ENCODE measurements around the gene FGFR3. TPM values are rescaled to one million over a fixed set of nuclear protein-coding genes. Genes with fewer than 3 reads are reported as not detected.

FGFR3 gene
- total and polyA plus RNA-seq, 9 of the 15 experiments (the other 6 are each of a cell fraction or from before 2014, with no cell fraction given), result 1.2 to 60.4 (median 12.7) TPM

DNA sequence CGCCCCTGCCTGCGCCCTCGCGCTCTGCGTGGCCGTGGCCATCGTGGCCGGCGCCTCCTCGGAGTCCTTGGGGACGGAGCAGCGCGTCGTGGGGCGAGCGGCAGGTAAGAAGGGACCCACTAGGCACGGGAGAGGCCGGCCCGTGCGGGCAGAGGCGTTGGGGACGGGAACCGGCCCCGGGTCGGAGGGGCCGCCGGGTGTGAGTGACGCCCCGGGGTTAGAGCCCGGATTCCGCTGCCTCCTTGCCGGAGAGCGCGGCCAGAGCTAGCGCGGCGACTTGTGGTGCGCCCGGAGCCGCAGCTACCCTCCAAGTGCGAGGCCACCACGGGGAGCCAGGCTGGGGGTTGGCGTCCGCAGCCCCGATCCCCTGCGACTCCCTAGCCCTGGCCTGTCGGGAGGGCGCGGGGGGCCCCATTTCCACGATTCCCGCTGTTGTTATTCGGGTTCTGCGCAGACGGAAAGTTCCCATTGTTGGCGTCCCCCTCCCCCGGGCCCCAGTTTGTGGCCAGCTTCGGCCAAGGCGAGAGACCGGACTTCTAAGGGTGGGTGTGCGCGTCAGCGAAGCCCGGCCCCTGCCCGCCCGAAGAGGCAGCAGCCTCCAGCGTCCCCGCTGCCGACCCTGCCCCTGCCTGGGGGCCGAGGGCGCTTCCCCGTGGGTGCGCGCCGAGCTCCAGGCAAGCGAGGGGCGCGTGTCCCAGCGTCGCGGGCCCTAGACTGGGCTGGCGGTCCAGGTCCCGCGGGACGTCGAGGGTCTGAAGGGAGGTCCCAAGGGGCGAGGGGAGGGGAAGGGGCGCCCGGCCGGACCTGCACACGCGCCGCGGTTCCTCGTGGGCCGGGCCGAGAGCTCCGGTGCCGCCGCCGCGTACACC lies 1.1 kb downstream of the FGFR3 start (continued):
- TF ChIP-seq CREM (IDR thresholded peaks at IDR 0.05; ENCODE audit: low read depth) (0 out of 2 replicates have a peak, but pooled peaks have one; percentile 1), PHF8 (IDR thresholded peaks at IDR 0.05; ENCODE audit: borderline replicate concordance, low read length) (no peak; the same call in 1 of the 2 replicates), CCNT2 (IDR thresholded peaks at IDR 0.05; ENCODE audit: borderline replicate concordance, extremely low read depth, insufficient read length, low read depth, low read length) (no peak), PHF20 (IDR thresholded peaks at IDR 0.05; ENCODE audit: partially characterized antibody) (no peak), NUFIP1 (IDR thresholded peaks at IDR 0.05; ENCODE audit: partially characterized antibody) (no peak), PRPF4 (IDR thresholded peaks at IDR 0.05; ENCODE audit: insufficient read depth, low read depth, low read length, poor library complexity, severe bottlenecking) (no peak), GATAD2A (IDR thresholded peaks at IDR 0.05) (no peak), MTA1 (IDR thresholded peaks at IDR 0.05; ENCODE audit: borderline replicate concordance) (no peak), FOS (IDR thresholded peaks at IDR 0.05; ENCODE audit: extremely low read depth, insufficient read length) (no peak), HOXB6 (CRISPR knock-in tag; IDR thresholded peaks at IDR 0.05; ENCODE audit: borderline replicate concordance) (no peak), ZNF311 (CRISPR knock-in tag; IDR thresholded peaks at IDR 0.05) (no peak), HLTF (IDR thresholded peaks at IDR 0.05) (no peak), ZFP30 (CRISPR knock-in tag; IDR thresholded peaks at IDR 0.05; ENCODE audit: borderline replicate concordance) (no peak), TAF1 (IDR thresholded peaks at IDR 0.05; ENCODE audit: control insufficient read depth, extremely low read depth, insufficient read depth, low read length, severe bottlenecking) (no peak), TEAD4 (IDR thresholded peaks at IDR 0.05; ENCODE audit: low read length) (no peak), TEAD4 (CRISPR knock-in tag; IDR thresholded peaks at IDR 0.05; ENCODE audit: borderline replicate concordance) (no peak), KHSRP (IDR thresholded peaks at IDR 0.05) (no peak), XRCC4 (IDR thresholded peaks at IDR 0.05; ENCODE audit: extremely low read depth, insufficient read depth, insufficient read length) (no peak), GTF2A2 (tag; IDR thresholded peaks at IDR 0.05) (no peak), GTF2F1 (IDR thresholded peaks at IDR 0.05; ENCODE audit: low read depth, low read length) (no peak)
- TF ChIP-seq, protein P1, sequence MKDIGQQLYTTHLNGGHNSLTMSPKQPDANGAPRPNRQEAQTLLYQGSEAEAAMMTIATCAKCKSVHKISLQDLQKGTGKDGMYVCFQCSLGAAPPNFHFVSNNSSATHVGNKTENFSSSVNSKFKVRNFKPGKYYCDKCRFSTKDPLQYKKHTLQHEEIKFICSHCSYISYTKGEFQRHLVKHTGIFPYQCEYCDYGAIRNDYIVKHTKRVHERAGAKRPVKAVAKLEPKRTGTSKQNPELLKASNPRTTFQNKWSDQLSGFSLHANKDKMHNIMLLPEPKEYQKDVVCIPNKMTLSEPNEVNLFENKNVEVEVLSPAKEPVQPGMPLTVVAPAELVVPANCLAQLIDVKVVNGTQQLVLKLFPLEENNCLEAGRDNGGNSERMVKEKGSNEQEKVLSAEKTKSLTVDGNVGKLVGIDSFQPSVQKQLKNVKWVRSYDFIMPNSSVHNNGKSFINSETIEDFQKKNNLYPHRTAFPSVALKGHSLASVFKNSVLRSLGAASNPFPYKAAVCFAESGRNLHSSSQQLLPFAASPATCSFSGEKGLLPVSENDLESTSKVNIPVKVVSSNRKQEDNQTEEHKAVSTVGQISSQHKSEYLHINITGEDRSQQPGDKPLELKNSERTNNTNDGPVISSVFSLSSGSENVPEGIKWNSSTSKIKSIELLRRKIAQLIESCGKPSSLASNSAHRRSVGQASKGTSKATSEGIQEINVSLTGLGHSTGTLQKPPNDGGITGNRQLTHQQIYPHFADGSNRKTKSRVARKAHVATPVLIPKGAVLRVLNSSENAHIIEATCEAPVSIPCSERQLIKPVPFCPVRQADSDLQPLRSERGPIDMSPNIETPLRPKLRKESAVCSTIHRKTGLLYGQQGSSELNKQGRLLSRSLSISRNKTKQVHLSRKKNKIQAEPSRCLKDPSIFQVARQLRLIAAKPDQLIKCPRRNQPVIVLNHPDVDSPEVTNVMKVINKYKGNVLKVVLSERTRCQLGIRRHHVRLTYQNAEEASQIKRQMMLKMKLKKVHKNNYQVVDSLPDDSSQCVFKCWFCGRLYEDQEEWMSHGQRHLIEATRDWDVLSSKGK (CRISPR knock-in tag; IDR thresholded peaks at IDR 0.05), result no peak
- TF ChIP-seq, protein P2, sequence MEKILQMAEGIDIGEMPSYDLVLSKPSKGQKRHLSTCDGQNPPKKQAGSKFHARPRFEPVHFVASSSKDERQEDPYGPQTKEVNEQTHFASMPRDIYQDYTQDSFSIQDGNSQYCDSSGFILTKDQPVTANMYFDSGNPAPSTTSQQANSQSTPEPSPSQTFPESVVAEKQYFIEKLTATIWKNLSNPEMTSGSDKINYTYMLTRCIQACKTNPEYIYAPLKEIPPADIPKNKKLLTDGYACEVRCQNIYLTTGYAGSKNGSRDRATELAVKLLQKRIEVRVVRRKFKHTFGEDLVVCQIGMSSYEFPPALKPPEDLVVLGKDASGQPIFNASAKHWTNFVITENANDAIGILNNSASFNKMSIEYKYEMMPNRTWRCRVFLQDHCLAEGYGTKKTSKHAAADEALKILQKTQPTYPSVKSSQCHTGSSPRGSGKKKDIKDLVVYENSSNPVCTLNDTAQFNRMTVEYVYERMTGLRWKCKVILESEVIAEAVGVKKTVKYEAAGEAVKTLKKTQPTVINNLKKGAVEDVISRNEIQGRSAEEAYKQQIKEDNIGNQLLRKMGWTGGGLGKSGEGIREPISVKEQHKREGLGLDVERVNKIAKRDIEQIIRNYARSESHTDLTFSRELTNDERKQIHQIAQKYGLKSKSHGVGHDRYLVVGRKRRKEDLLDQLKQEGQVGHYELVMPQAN (IDR thresholded peaks at IDR 0.05; ENCODE audit: borderline replicate concordance), result no peak
- TF ChIP-seq, protein P3, sequence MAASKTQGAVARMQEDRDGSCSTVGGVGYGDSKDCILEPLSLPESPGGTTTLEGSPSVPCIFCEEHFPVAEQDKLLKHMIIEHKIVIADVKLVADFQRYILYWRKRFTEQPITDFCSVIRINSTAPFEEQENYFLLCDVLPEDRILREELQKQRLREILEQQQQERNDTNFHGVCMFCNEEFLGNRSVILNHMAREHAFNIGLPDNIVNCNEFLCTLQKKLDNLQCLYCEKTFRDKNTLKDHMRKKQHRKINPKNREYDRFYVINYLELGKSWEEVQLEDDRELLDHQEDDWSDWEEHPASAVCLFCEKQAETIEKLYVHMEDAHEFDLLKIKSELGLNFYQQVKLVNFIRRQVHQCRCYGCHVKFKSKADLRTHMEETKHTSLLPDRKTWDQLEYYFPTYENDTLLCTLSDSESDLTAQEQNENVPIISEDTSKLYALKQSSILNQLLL (CRISPR knock-in tag; IDR thresholded peaks at IDR 0.05; ENCODE audit: borderline replicate concordance), result no peak
